H9 (cell line): Measurements from ENCODE around the gene GPC3. TPM values are rescaled to one million over a fixed set of nuclear protein-coding genes. Genes with fewer than 3 reads are reported as not detected.

Experiments
- DNase-seq: peaks from one replicate; pipeline ENCODE4 v3.0.0-alpha.2; 2017
- H2AFZ ChIP-seq: one replicate; pipeline ENCODE4 v1.6.1; 2013; ENCODE audit warnings: mild to moderate bottlenecking, low read length, control low read depth, moderate library complexity
- H2AK5ac ChIP-seq: 2 replicates; pipeline ENCODE4 v1.6.1; 2013; ENCODE audit warnings: low read length, control low read depth, mixed read lengths; ENCODE audit not compliant: insufficient read length
- H2BK120ac ChIP-seq: one replicate; pipeline ENCODE4 v1.6.1; 2013; ENCODE audit warnings: low read depth, mild to moderate bottlenecking, low read length, control low read depth, inconsistent platforms; ENCODE audit not compliant: poor library complexity, severe bottlenecking
- H2BK12ac ChIP-seq: 2 replicates; pipeline ENCODE4 v1.6.1; 2013; ENCODE audit warnings: low read length, control low read depth, mixed read lengths, low read depth; ENCODE audit not compliant: insufficient read length
- H2BK15ac ChIP-seq: 2 replicates; pipeline ENCODE4 v1.6.1; 2013; ENCODE audit warnings: low read depth, low read length, control low read depth
- H2BK20ac ChIP-seq: one replicate; pipeline ENCODE4 v1.6.1; 2013; ENCODE audit warnings: low read depth, mild to moderate bottlenecking, low read length, control low read depth, inconsistent platforms; ENCODE audit not compliant: poor library complexity, severe bottlenecking
- H2BK5ac ChIP-seq: 2 replicates; pipeline ENCODE4 v1.6.1; 2013; ENCODE audit warnings: low read length, control low read depth, mixed read lengths; ENCODE audit not compliant: insufficient read length
- H3K14ac ChIP-seq: 2 replicates; pipeline ENCODE4 v1.6.1; 2013; ENCODE audit warnings: low read length, control low read depth; ENCODE audit not compliant: insufficient read depth
- H3K18ac ChIP-seq: 2 replicates; pipeline ENCODE4 v1.6.1; 2013; ENCODE audit warnings: low read depth, mild to moderate bottlenecking, mixed read lengths, low read length, control low read depth; ENCODE audit not compliant: insufficient read length
- H3K23ac ChIP-seq: 2 replicates; pipeline ENCODE4 v1.6.1; 2013; ENCODE audit warnings: low read length, control low read depth, mixed read lengths, low read depth; ENCODE audit not compliant: insufficient read length
- H3K23me2 ChIP-seq: 2 replicates; pipeline ENCODE4 v1.6.1; 2013; ENCODE audit warnings: low read depth, mild to moderate bottlenecking, mixed read lengths, low read length, control low read depth; ENCODE audit not compliant: insufficient read length, poor library complexity, severe bottlenecking
- H3K27ac ChIP-seq: 2 replicates; pipeline ENCODE4 v1.5.1; 2013; ENCODE audit warnings: low read length, control low read depth, mixed read lengths, low read depth; ENCODE audit not compliant: insufficient read length
- H3K27me3 ChIP-seq: 2 replicates; pipeline ENCODE4 v1.6.1; 2013; ENCODE audit warnings: low read length, control low read depth, inconsistent platforms; ENCODE audit not compliant: insufficient read depth
- H3K4ac ChIP-seq: 2 replicates; pipeline ENCODE4 v1.6.1; 2013; ENCODE audit warnings: low read depth, mild to moderate bottlenecking, control low read depth, inconsistent platforms, low read length, moderate library complexity
- H3K4me1 ChIP-seq: 2 replicates; pipeline ENCODE4 v1.6.1; 2013; ENCODE audit warnings: low read length, control low read depth, inconsistent platforms; ENCODE audit not compliant: insufficient read depth
- H3K4me2 ChIP-seq: 2 replicates; pipeline ENCODE4 v1.6.1; 2013; ENCODE audit warnings: low read length, control low read depth, mixed read lengths; ENCODE audit not compliant: insufficient read length, insufficient read depth
- H3K56ac ChIP-seq: 2 replicates; pipeline ENCODE4 v1.6.1; 2013; ENCODE audit warnings: low read depth, mild to moderate bottlenecking, mixed read lengths, low read length, control low read depth; ENCODE audit not compliant: insufficient read length
- H3K79me1 ChIP-seq: 2 replicates; pipeline ENCODE4 v1.6.1; 2013; ENCODE audit warnings: low read depth, mild to moderate bottlenecking, moderate library complexity, low read length, control low read depth, inconsistent platforms; ENCODE audit not compliant: insufficient read depth, poor library complexity, severe bottlenecking
- H3K79me2 ChIP-seq: 2 replicates; pipeline ENCODE4 v1.6.1; 2013; ENCODE audit warnings: low read length, control low read depth, inconsistent platforms; ENCODE audit not compliant: insufficient read depth
- H3K9ac ChIP-seq: 2 replicates; pipeline ENCODE4 v1.6.1; 2013; ENCODE audit warnings: low read length, control low read depth, mixed read lengths; ENCODE audit not compliant: insufficient read length; ENCODE audit errors: extremely low read depth
- H3K9me3 ChIP-seq: one replicate; pipeline ENCODE4 v1.6.1; 2013; ENCODE audit warnings: low read depth, low read length, inconsistent platforms; ENCODE audit not compliant: control insufficient read depth
- H3T11ph ChIP-seq: one replicate; pipeline ENCODE4 v1.6.1; 2013; ENCODE audit warnings: mild to moderate bottlenecking, low read length, control low read depth, inconsistent platforms
- H4K20me1 ChIP-seq: one replicate; pipeline ENCODE4 v1.6.1; 2013; ENCODE audit not compliant: control insufficient read depth, insufficient read length, insufficient read depth
- H4K5ac ChIP-seq: 2 replicates; pipeline ENCODE4 v1.6.1; 2013; ENCODE audit warnings: low read depth, mild to moderate bottlenecking, mixed read lengths, low read length, control low read depth; ENCODE audit not compliant: insufficient read length
- H4K8ac ChIP-seq: replicated peaks from 2 replicates; pipeline ENCODE4 v1.6.1; 2013; ENCODE audit warnings: low read length, control low read depth, mixed read lengths, low read depth; ENCODE audit not compliant: insufficient read length
- H4K91ac ChIP-seq: 2 replicates; pipeline ENCODE4 v1.6.1; 2013; ENCODE audit warnings: low read depth, mild to moderate bottlenecking, moderate library complexity, mixed read lengths, low read length, control low read depth; ENCODE audit not compliant: insufficient read length
- H3K27ac Mint-ChIP-seq, 3 experiments: 2 replicates in 2 of 3; 3 replicates in 1 of 3; pipeline ENCODE4 v1.8.0; 2020 to 2021; ENCODE audit warnings: mixed read lengths in 3 of 3, mild to moderate bottlenecking in 1 of 3, moderate library complexity in 1 of 3
- H3K27me3 Mint-ChIP-seq: 2 replicates; pipeline ENCODE4 v1.8.0; 2021; ENCODE audit warnings: low read depth, mild to moderate bottlenecking, moderate library complexity, mixed read lengths
- H3K36me3 Mint-ChIP-seq, 3 experiments: 2 replicates in 2 of 3; 3 replicates in 1 of 3; pipeline ENCODE4 v1.8.0; 2020 to 2021; ENCODE audit warnings: low read depth in 3 of 3, mixed read lengths in 3 of 3; ENCODE audit not compliant: insufficient read depth in 1 of 3
- H3K4me1 Mint-ChIP-seq, 2 experiments: 2 replicates each; pipeline ENCODE4 v1.8.0; 2020; ENCODE audit warnings: mixed read lengths in 2 of 2
- H3K4me3 Mint-ChIP-seq, 2 experiments: 2 replicates in 1 of 2; 3 replicates in 1 of 2; pipeline ENCODE4 v1.8.0; 2020 to 2021; ENCODE audit warnings: mild to moderate bottlenecking in 2 of 2, mixed read lengths in 2 of 2, moderate library complexity in 1 of 2
- H3K9me3 Mint-ChIP-seq, 2 experiments: 2 replicates in 1 of 2; 3 replicates in 1 of 2; pipeline ENCODE4 v1.8.0; 2020; ENCODE audit warnings: mild to moderate bottlenecking in 2 of 2, mixed read lengths in 2 of 2, moderate library complexity in 1 of 2
- WGBS: extraction: QIAGEN DNeasy Blood & Tissue Kit; methylation state at CpG from one replicate; pipeline ENCODE4 v1.1.7; 2013; ENCODE audit warnings: missing lambda C conversion rate, low lambda C conversion rate, mixed read lengths; ENCODE audit not compliant: insufficient read length; ENCODE audit errors: extremely low coverage; 5-methylcytosine and 5-hydroxymethylcytosine counted together
- total RNA-seq: library from RNA; stranded (reverse); gene quantifications from 2 replicates; pipeline ENCODE4 v1.2.1, GENCODE V29; 2021
- TF ChIP-seq, protein P1 (sequence below): fragments of 200-600 bp; sonication (generic); conservative IDR thresholded peaks from 3 replicates; pipeline ENCODE4 v1.8.0; 2021; ENCODE audit warnings: antibody characterized with exemption, mild to moderate bottlenecking

Gene GPC3
- total RNA-seq, 1 experiment from 2014 or later, result 108 TPM

DNA sequence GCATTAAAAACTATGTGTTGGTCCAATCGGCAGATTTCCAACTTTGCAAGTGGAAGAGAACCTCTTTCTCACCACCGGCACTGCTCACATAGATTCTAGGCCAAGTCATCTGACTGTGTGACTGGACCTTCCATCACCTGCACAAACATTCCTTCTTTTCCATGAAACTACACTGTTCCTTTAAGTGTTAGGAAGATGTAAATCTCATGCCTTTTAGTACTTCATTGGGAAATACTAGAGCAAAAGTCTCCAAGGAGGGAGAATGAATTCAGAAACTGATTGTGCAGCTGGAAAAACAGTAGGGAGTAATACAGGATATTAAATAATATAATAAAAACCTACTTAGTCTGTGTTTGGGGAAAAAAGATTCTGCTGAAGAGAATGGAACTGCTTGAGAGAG, 238.2 kb downstream of the GPC3 start:
- no peak overlapping the region for H2BK15ac ChIP-seq
- H3K14ac ChIP-seq, result no peak overlapping the region
- no peak overlapping the region for H3T11ph ChIP-seq
- H3K4me3 Mint-ChIP-seq, result no peak overlapping the region
- H3K79me2 ChIP-seq, result no peaks in the 10 kb centered on the region
- H3K9me3 Mint-ChIP-seq, result no peaks in the 10 kb centered on the region
- H2AFZ ChIP-seq, result no peak overlapping the region
- H2BK12ac ChIP-seq, result no peak overlapping the region
- no peak overlapping the region for H3K23ac ChIP-seq
- no peak overlapping the region for H2BK5ac ChIP-seq
- H2BK20ac ChIP-seq, result no peak overlapping the region
- H3K27me3 Mint-ChIP-seq, result no peaks in the 10 kb centered on the region
- peaks cover 3% of the 10 kb centered on the region; the same call in 1 of the 2 replicates for H3K4me1 ChIP-seq
- H3K27ac ChIP-seq, result no peak overlapping the region
- H2AK5ac ChIP-seq, result no peak overlapping the region
- H3K9me3 ChIP-seq, result no peaks in the 10 kb centered on the region
- no CpG with 5 or more reads among the region's 2 CpGs for WGBS
- H3K4me1 Mint-ChIP-seq, result peaks cover 20 to 40% of the 10 kb centered on the region in 2 experiments
- no peak for DNase-seq
- no peaks in the 10 kb centered on the region for H4K20me1 ChIP-seq
- H3K4me2 ChIP-seq, result no peak overlapping the region
- no peak overlapping the region for H4K8ac ChIP-seq
- H3K18ac ChIP-seq, result no peak overlapping the region
- no peaks in the 10 kb centered on the region for H3K79me1 ChIP-seq
- H4K91ac ChIP-seq, result no peak overlapping the region
- no peaks in the 10 kb centered on the region for H3K23me2 ChIP-seq
- H3K36me3 Mint-ChIP-seq, result no peaks in the 10 kb centered on the region
- H3K4ac ChIP-seq, result no peak overlapping the region
- H3K9ac ChIP-seq, result no peak overlapping the region
- H4K5ac ChIP-seq, result no peak overlapping the region
- no peaks in the 10 kb centered on the region for H3K27me3 ChIP-seq
- TF ChIP-seq, protein P1, sequence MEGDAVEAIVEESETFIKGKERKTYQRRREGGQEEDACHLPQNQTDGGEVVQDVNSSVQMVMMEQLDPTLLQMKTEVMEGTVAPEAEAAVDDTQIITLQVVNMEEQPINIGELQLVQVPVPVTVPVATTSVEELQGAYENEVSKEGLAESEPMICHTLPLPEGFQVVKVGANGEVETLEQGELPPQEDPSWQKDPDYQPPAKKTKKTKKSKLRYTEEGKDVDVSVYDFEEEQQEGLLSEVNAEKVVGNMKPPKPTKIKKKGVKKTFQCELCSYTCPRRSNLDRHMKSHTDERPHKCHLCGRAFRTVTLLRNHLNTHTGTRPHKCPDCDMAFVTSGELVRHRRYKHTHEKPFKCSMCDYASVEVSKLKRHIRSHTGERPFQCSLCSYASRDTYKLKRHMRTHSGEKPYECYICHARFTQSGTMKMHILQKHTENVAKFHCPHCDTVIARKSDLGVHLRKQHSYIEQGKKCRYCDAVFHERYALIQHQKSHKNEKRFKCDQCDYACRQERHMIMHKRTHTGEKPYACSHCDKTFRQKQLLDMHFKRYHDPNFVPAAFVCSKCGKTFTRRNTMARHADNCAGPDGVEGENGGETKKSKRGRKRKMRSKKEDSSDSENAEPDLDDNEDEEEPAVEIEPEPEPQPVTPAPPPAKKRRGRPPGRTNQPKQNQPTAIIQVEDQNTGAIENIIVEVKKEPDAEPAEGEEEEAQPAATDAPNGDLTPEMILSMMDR, result no peak
- H2BK120ac ChIP-seq, result no peak overlapping the region
- no peak overlapping the region for H3K56ac ChIP-seq
- H3K27ac Mint-ChIP-seq, result no peak overlapping the region
